GM18499 (cell line): ENCODE data around the gene ANKRD28.

Experiments used
- ATAC-seq: cut with Tn5 transposase; IDR thresholded peaks from one replicate; pipeline ENCODE4 v1.9.1; 2021; ENCODE audit warnings: moderate number of reproducible peaks; ENCODE audit not compliant: insufficient read depth, unreplicated experiment

The ANKRD28 gene

GRCh38 chr3:15731024-15731423, 66.8 kb downstream of the ANKRD28 start:
- ATAC-seq, result no peak

GRCh38 chr3:15728766-15729165, 69.0 kb downstream of the ANKRD28 start:
- no peak for ATAC-seq

GRCh38 chr3:15726881-15727280, 70.9 kb downstream of the ANKRD28 start:
- ATAC-seq, result no peak

- ATAC-seq, result peak; percentile 61
These were observed 71.7 kb downstream of the ANKRD28 start for GRCh38 chr3:15726043-15726442.

GRCh38 chr3:15724446-15724845, 73.3 kb downstream of the ANKRD28 start:
- no peak for ATAC-seq

- no peak for ATAC-seq
These were observed 74.2 kb downstream of the ANKRD28 start for GRCh38 chr3:15723624-15723884.

- no peak for ATAC-seq
These were observed 74.7 kb downstream of the ANKRD28 start for GRCh38 chr3:15722877-15723623.

- no peak for ATAC-seq
These were observed 81.6 kb downstream of the ANKRD28 start for GRCh38 chr3:15716178-15716577.

GRCh38 chr3:15714448-15714847, 83.3 kb downstream of the ANKRD28 start:
- no peak for ATAC-seq

GRCh38 chr3:15713364-15713763, 84.4 kb downstream of the ANKRD28 start:
- no peak for ATAC-seq

GRCh38 chr3:15711281-15711680, 86.5 kb downstream of the ANKRD28 start:
- no peak for ATAC-seq

- ATAC-seq, result no peak
These were observed 88.7 kb downstream of the ANKRD28 start for GRCh38 chr3:15708882-15709677.

GRCh38 chr3:15707779-15708178, 90.0 kb downstream of the ANKRD28 start:
- no peak for ATAC-seq

- ATAC-seq, result no peak
These were observed 94.4 kb downstream of the ANKRD28 start for GRCh38 chr3:15703346-15703745.

GRCh38 chr3:15694628-15695027, 103.2 kb downstream of the ANKRD28 start:
- ATAC-seq, result no peak

- no peak for ATAC-seq
These were observed 104.4 kb downstream of the ANKRD28 start for GRCh38 chr3:15693355-15693754.

GRCh38 chr3:15690748-15691147, 107.0 kb downstream of the ANKRD28 start:
- ATAC-seq, result no peak

GRCh38 chr3:15690230-15690629, 107.5 kb downstream of the ANKRD28 start:
- no peak for ATAC-seq

GRCh38 chr3:15685927-15686326, 111.9 kb downstream of the ANKRD28 start:
- ATAC-seq, result no peak

- no peak for ATAC-seq
These were observed 114.5 kb downstream of the ANKRD28 start for GRCh38 chr3:15683253-15683652.

GRCh38 chr3:15682561-15683185, 115.1 kb downstream of the ANKRD28 start:
- no peak for ATAC-seq
